GM10266 (cell line): Measurements from ENCODE around the gene SLC16A7.

Experiments used
- DNase-seq: peaks from one replicate; pipeline ENCODE4 v3.0.0; 2012; ENCODE audit errors: extremely low spot score
- TF ChIP-seq, protein P1 (sequence below): IDR thresholded peaks from 2 replicates; pipeline ENCODE4 v1.5.1; 2012; ENCODE audit warnings: mild to moderate bottlenecking, low read depth; ENCODE audit not compliant: control insufficient read depth, insufficient read depth; ENCODE audit errors: missing control alignments

SLC16A7 gene

DNA sequence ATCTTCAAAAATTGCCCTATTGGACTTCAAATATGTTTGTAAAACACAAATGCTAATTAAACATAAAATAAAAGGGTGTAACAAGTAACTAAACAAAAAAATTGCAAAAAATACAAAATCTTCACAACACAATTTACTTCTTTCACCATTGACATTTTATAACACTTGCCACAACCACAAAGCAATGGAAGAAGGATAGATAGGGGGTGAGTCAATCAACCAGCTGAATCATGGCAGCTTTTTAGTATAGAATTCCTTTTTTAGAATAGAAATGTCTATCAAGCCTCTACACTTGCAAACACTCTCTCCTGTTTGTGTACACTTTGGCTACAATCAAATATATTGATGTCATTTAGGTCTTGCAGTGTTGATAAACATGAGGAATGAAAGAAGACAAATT is 232.7 kb downstream of the SLC16A7 start:
- TF ChIP-seq, protein P1, sequence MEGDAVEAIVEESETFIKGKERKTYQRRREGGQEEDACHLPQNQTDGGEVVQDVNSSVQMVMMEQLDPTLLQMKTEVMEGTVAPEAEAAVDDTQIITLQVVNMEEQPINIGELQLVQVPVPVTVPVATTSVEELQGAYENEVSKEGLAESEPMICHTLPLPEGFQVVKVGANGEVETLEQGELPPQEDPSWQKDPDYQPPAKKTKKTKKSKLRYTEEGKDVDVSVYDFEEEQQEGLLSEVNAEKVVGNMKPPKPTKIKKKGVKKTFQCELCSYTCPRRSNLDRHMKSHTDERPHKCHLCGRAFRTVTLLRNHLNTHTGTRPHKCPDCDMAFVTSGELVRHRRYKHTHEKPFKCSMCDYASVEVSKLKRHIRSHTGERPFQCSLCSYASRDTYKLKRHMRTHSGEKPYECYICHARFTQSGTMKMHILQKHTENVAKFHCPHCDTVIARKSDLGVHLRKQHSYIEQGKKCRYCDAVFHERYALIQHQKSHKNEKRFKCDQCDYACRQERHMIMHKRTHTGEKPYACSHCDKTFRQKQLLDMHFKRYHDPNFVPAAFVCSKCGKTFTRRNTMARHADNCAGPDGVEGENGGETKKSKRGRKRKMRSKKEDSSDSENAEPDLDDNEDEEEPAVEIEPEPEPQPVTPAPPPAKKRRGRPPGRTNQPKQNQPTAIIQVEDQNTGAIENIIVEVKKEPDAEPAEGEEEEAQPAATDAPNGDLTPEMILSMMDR = no peak
- DNase-seq = no peak

GRCh38 chr12:59833408-59833807 is 237.6 kb downstream of the SLC16A7 start:
- DNase-seq = no peak
- TF ChIP-seq, protein P1 = no peak

DNA sequence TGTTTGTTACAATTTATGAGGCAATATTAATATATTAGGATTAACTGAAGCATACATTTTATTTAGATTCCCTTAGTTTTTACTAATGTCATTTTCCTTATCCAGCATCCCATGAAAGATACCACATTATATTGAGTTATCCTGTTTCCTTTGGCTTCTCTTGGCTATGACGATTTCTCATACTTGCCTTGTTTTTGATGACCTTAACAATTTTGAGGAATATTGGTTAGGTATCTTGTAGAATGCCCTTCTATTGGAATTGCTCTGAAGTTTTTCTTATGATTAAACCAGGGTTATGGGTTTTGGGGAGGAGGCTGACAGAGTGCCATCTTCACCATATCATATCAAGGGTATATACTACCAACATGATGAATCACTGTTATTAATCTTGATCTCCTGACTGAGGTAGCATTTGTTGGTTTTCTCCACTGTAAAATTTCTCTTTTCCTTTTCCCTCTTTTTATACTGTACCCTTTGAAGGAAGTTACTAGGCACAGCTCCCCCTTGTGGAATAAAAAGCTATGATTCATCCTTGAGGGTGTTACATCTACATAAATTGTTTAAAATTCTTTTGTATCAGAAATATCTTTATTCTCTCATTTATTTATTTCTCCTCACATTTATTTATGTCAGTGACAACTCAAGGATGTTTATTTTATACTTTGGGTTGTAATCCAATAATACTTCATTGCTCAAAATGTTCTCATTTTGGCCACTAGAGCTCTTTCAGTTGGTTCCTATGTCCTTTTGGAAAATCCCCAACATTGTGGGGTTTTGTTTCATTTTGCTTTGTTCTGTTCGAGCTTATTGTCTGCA is 239.0 kb downstream of the SLC16A7 start:
- TF ChIP-seq, protein P1 = peak; percentile 46
- no peak for DNase-seq
